HL-60/S4 treated with phorbol 12-myristate 13-acetate at 8.2 ng/mL for 4 days and 3 days (cell line): ENCODE results near the gene MSH5.

Experiments
- in situ Hi-C: fragments of 300-500 bp; cut with MboI; formaldehyde crosslinking; loops from 2 replicates; pipeline ENCODE4 v1.15.0; 2022; ENCODE audit warnings: low sequenced_read_pairs

The MSH5 gene

GRCh38 chr6:31728767-31729514, 10.9 kb upstream of the MSH5 start, which contains the start of gene DDAH2:
DDAH2 (minus strand) TSS chr6:31729299; CDS start chr6:31729161, 138 bp downstream.
- in situ Hi-C loops: no loop called here

- in situ Hi-C loops: no loop called here
These were observed 10.3 kb upstream of the MSH5 start for GRCh38 chr6:31729515-31729978.

GRCh38 chr6:31729979-31730630, 9.7 kb upstream of the MSH5 start:
- in situ Hi-C loops: no loop called here

- in situ Hi-C loops: no loop called here
These were observed 9.1 kb upstream of the MSH5 start for GRCh38 chr6:31730631-31731086.

GRCh38 chr6:31732029-31732428, 7.8 kb upstream of the MSH5 start:
- in situ Hi-C loops: no loop called here

GRCh38 chr6:31733734-31734133, 6.1 kb upstream of the MSH5 start:
- in situ Hi-C loops: no loop called here

- in situ Hi-C loops: no loop called here
These were observed 5.5 kb upstream of the MSH5 start for GRCh38 chr6:31734247-31734820.

- in situ Hi-C loops: no loop called here
These were observed 4.9 kb upstream of the MSH5 start for GRCh38 chr6:31734821-31735406.

GRCh38 chr6:31736021-31736767, 3.6 kb upstream of the MSH5 start, which contains the start of gene CLIC1:
CLIC1 (minus strand) TSS chr6:31736530; CDS start chr6:31736300, 230 bp downstream.
- in situ Hi-C loops: no loop called here

GRCh38 chr6:31736768-31737314, 3.0 kb upstream of the MSH5 start:
- in situ Hi-C loops: no loop called here

GRCh38 chr6:31737315-31737990, 2.4 kb upstream of the MSH5 start:
- in situ Hi-C loops: no loop called here

- in situ Hi-C loops: no loop called here
These were observed 1.5 kb upstream of the MSH5 start for GRCh38 chr6:31737991-31738979.

- in situ Hi-C loops: no loop called here
These were observed 805 bp downstream of the MSH5 start for GRCh38 chr6:31740397-31741223.

GRCh38 chr6:31741815-31742214, 2.0 kb downstream of the MSH5 start:
- in situ Hi-C loops: no loop called here

- in situ Hi-C loops: no loop called here
These were observed 3.1 kb downstream of the MSH5 start for GRCh38 chr6:31742894-31743293.

- in situ Hi-C loops: no loop called here
These were observed 4.6 kb downstream of the MSH5 start for GRCh38 chr6:31744422-31744821.

GRCh38 chr6:31749301-31750036, 9.7 kb downstream of the MSH5 start:
- in situ Hi-C loops: no loop called here
